GM19351 (cell line): ENCODE results near the gene MAVS.

Experiments used
- ATAC-seq: cut with Tn5 transposase; IDR thresholded peaks from one replicate; pipeline ENCODE4 v1.9.1; 2021; ENCODE audit warnings: mild to moderate bottlenecking, moderate library complexity; ENCODE audit not compliant: unreplicated experiment

The MAVS gene

DNA sequence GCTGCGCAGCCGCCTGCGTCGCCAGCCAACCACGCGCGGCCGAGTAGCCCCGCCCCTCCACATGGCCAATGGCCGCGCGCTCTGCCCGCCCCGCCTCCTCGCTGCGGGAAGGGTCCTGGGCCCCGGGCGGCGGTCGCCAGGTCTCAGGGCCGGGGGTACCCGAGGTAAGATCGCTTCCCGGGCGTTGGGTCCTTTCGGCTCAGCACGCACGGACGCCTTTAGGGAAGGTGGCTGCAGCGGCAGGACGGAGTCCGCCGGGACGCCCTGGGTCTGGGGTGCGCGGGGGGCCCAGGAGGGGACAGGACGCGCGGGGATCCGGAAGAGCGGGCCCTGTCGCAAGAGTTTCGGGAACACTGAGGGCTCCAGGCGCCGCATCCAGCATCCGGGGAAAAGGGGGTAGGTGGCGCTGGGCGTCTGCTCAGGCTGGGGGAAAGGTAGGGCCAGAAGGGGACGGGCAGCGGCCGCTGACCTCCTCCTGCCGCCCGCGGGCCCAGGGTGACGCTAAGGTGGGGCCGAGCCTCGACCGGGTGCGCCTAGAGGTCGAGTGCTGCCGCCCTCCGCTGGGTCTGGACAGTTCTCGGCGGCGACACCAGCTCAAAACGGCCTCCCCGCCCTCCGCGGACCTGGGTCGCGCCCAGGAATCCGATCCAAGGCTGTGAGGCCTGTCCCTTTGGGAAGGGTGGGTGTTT, at the start of gene MAVS:
Gene MAVS (plus strand): TSS at position 95 of the 689 bp plus-strand sequence. CDS start 7,791 bp downstream, outside the sequence.
- peak; percentile 88 for ATAC-seq

DNA sequence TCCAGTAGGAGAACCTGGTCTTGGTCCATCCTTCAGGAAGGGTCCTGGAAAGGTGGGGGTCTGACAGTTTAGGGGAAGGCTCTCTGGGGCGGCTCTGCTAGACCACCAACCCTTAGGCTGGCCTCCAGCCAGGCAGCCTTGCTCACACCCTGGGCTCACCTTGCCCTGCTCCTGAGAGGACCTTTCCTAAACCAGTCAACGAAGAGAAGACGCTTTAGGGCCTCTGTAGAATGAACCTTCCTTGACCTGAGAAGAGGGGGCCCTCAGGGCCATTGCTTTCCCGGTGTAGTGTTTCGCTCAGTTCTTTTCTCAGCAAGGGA, 49.4 kb upstream of the MAVS start:
- ATAC-seq: no peak

DNA sequence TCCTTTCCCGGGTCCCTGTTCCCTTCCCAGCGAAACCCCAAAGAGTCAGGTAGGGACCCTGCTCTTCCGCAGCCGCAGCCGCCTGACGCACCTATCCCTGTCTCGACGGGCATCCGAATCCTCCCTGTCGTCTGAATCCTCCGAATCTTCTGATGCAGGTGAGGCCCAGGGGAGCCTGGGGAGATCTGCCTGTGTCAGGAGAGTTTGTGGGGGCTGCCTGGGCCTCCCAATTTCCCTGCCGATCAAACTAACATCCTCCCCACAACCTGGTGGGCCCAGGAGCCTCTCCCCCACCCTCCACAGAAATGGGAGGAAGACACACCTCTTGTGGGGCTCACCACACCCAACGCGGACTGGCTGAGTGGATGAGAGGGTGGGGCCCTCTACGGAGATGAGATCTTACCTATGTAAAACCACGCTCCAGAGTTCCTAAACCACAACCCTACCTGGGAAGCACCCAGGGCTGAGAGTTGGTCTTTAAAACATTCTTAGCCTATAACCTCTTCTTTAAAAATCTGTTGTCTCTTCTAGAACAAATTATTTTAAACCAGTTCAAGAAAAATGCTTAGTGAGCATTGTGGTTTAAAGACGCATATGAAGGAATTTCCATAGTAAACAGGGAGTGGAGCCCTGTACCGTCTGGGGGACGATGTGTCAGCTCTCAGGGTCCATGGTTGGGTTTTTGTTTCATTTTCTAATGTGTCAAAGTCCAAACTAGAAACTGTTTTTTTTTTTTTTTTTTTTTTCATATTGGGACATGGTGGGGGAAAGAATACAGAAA, 48.9 kb upstream of the MAVS start:
- ATAC-seq: no peak

DNA sequence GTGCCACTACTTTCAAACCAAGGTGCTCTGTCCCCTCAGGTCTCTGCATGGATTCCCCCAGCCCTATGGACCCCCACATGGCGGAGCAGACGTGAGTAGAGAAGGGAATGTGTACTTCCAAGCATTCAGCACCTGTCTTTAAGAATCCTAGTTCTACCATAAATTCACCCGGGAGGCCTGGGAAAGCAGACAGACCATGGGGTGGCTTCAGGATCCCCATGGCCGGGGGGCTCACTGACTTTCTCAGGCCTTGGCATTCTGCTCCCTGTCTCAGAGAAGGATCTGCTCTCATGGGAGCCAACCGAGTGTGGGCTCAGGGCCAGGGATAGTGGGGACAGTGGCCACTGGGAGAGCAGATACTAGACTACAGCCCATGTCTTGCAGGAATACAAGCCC, 48.3 kb upstream of the MAVS start:
- ATAC-seq: no peak

DNA sequence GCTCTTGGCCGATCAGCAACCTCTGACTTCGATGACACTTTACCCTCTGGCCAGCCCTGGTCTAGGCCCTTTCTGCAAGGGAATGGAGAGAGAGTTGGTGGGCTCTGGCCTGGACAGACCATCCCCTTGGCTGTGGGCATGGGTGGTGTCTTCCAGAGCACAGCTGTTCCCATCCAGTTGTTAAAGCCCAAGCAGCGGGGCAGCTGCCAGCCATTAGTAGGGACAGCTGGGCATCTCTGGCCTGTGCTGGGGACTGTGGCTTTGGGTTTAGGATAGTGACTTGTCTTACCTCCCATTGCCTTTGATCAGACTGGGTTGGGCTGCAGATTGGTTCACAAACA, 47.8 kb upstream of the MAVS start:
- no peak for ATAC-seq

DNA sequence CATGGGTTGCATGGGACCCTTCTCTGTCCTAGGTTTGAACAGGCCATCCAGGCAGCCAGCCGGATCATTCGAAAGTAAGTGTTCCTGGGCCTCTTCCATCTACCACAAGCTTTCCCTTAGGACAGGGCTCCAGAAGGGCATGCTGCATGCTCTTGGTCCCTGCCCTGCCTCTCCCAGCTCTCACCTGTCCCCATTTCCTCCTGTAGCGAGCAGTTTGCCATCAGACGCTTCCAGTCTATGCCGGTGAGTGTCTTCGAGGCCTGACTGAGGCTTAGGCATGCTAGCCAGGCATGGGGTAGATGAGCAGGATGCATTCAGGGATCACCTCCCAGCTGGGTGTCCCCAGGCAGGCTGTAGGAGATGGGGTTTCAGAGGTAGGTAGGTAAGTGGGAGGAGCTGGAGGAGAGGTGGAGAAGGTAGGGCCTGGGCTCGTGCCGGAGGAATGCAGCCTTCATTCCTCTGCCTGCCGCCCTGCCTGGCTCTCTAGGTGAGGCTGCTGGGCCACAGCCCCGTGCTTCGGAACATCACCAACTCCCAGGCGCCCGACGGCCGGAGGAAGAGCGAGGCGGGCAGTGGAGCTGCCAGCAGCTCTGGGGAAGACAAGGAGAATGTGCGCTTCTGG, 46.3 kb upstream of the MAVS start:
- ATAC-seq: no peak

DNA sequence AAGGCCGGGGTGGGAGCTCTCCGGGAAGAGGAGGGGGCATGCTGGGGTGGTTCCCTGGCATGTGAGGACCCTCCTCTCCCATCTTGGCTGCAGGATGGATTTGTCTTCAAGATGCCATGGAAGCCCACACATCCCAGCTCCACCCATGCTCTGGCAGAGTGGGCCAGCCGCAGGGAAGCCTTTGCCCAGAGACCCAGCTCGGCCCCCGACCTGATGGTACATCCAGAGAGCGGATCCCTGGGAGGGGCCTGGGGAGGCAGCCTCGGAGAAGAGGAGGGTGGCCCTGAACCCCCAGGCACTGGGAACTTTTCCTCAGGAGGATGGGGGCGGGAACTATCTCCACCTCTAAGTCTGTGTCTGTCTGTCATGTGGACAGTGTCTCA, 45.8 kb upstream of the MAVS start:
- no peak for ATAC-seq

DNA sequence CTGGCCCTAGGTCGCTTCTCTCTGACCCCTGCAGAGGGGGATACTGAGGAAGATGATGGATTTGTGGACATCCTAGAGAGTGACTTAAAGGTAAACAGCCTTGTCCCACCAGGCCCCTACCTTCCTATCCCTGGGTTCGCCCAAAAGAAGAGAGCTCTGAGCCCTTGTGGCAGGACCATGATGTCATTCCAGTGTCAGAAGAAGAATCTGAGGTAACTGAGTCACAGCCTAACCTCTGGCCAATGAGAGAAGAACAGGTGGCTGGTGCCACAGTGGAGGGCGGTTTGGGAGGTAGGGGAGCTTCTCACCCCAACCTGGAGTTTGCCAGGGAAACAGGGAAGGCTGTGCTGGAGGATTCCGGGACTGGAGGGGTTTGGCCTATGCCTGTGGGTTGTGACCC, 45.3 kb upstream of the MAVS start:
- ATAC-seq: no peak

DNA sequence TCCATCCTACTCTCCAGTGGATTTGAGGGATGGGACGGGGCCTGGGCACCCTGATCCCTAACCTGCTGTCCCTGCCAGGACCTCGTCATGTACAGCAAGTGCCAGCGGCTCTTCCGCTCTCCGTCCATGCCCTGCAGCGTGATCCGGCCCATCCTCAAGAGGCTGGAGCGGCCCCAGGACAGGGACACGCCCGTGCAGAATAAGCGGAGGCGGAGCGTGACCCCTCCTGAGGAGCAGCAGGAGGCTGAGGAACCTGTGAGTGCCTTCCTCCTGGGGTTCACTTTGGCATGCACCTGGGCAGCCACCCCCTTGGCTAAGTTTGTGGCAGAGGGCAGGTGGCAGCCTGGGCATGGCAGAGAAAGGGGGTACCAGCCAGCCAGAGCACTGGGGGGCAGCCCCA, 44.8 kb upstream of the MAVS start:
- no peak for ATAC-seq

DNA sequence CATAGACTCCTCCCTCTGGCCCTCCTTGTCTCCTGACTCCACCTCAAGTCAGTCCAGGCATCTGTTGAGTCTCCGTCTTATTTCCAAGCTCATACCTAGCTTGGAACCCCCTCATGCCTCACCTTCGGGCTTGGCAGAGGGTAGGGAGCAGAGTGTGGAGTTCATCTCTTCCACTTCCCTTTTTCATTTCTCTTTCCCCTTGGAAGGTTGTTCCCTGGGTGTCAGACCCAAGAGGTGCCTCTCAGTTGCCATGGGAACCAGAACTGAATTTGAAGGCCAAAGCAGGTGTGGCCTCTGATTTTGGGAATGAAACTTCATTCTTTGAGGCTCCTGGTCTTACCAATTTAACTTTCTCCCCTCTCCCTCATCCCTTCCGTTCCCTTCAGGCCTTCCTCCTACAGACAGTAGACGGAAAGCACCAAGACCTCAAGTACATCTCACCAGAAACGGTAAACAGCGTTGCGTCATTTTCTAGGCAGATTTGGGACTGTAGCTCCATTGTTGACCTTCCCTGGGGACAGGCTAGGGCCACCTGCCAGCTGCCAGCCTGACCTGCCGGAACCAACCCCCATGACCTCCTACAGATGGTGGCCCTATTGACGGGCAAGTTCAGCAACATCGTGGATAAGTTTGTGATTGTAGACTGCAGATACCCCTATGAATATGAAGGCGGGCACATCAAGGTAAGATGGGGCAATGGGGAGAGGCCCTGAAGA, 44.0 kb upstream of the MAVS start:
- ATAC-seq: no peak

DNA sequence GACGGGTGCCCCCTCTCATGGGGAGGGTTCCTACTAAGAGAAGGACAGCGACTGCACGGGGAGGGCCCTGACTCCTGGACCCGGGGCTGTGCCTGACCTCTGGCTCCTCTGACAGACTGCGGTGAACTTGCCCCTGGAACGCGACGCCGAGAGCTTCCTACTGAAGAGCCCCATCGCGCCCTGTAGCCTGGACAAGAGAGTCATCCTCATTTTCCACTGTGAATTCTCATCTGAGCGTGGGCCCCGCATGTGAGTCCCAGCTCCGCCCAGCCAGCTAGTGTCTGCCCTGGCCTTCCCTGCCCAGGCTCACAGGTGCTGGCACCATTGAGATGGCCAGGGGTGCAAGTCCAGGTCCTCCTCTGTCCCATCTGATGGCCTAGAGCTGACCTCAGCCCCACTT, 43.3 kb upstream of the MAVS start:
- ATAC-seq: no peak

DNA sequence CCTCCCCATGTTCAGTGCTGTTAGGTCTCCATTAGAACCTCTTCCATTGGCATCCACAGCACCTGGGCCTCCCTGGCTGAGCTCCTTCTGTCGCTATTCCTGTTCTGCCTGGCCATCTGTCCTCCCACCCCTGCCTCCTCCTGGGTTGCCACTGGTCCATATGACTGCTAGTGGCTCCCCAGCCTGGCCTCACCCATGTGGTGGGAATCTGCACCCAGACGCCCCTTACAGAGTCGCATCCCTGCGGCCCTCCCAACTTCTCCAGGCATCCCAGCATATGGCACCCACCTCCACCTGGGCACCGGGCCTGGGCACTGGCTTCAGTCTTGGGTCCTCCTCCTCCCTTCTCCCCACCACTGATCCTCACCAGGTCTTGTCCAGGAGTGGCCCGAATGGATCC, 42.8 kb upstream of the MAVS start:
- ATAC-seq: no peak

DNA sequence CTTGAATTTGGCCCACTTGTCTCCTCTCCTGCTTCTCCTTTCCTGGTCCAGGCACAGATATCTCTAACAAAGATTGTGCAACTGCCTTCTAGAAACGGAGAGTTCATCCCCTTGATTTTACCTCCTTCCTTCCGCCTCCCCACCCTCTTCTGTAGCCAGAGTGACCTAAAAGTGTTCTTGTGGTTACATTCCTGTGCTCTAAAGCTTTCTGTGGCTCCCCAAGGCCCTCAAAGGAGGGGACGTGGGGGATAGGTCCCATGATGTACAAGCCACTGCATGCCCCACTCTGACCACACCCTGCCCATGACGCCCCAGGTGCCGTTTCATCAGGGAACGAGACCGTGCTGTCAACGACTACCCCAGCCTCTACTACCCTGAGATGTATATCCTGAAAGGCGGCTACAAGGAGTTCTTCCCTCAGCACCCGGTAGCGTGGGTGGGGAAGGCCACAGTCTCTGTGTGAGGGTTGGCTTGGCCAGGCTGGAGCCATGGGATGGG, 42.3 kb upstream of the MAVS start:
- ATAC-seq: no peak

DNA sequence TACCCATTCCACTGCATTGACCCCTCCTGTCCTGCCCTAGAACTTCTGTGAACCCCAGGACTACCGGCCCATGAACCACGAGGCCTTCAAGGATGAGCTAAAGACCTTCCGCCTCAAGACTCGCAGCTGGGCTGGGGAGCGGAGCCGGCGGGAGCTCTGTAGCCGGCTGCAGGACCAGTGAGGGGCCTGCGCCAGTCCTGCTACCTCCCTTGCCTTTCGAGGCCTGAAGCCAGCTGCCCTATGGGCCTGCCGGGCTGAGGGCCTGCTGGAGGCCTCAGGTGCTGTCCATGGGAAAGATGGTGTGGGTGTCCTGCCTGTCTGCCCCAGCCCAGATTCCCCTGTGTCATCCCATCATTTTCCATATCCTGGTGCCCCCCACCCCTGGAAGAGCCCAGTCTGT, 41.9 kb upstream of the MAVS start:
- no peak for ATAC-seq

DNA sequence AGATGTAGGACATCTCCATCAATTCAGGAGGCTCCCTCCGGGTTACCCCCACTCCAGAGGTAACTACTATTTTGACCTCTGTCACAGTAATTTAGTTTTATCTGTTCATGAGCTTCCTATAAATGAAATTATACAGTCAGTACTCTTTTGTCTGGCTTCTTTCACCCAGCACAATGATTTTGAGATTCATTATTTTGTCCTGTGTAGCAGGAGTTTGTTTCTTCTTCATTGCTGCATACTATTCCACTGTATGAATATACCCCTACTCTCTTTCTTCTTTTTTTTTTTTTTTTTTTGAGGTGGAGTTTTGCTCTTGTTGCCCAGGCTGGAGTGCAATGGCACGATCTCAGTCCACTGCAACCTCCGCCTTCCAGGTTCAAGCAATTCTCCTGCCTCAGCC, 38.1 kb upstream of the MAVS start:
- no peak for ATAC-seq

DNA sequence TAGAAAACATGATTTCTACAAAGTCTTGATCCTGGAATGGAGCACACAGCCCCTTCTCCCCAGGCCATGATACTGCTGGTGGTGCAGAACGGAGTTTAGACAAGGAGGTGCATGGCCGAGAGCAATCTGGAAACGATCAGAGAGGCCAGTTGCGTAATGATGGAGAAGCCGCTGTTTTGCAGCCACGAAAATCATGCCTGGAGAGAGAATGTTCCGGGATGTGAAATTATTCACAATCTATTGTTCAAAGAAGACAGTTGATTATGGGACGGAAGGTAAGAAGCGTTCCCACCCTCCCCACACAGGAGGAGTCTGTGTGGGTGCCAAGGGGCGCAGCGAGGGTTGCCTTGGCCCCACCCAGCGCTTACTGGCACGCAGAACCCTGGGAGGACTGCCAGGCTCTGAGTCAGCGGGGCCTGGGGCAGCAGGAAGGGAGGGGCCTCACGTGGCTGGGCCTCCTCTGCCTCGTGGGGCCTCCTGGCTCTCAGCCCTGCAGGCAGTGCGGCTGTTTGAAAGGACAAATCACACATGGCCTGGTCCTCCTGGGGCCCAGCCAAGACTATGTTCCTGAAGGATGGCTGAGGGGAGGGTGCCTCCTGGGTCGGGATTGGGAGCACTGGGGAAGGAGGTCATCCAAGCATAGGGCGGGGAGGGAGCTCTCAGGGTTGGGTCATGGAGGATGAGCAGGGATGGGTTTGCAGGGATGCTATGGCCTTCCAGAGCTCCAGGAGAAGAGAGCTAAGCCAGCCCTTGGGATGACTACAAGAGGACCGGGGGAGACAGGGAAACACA, 35.0 kb upstream of the MAVS start:
- no peak for ATAC-seq

DNA sequence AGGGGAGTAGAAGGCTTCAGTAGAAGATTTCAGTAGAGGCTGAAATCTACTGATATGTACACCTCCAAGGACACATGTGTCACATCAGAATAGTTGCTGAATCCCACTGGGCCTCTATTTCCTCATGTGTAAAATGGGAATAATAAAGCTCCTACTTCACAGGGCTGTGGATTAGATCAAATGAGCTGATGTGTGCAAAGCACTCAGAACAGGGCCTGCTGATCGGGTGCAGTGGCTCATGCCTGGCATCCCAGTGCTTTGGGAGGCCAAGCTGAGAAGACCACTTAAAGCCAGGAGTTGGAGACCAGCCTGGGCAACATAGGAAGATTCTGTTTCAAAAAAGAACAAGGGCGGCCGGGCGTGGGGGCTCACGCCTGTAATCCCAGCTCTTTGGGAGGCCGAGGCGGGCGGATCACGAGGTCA, 34.4 kb upstream of the MAVS start:
- ATAC-seq: no peak

DNA sequence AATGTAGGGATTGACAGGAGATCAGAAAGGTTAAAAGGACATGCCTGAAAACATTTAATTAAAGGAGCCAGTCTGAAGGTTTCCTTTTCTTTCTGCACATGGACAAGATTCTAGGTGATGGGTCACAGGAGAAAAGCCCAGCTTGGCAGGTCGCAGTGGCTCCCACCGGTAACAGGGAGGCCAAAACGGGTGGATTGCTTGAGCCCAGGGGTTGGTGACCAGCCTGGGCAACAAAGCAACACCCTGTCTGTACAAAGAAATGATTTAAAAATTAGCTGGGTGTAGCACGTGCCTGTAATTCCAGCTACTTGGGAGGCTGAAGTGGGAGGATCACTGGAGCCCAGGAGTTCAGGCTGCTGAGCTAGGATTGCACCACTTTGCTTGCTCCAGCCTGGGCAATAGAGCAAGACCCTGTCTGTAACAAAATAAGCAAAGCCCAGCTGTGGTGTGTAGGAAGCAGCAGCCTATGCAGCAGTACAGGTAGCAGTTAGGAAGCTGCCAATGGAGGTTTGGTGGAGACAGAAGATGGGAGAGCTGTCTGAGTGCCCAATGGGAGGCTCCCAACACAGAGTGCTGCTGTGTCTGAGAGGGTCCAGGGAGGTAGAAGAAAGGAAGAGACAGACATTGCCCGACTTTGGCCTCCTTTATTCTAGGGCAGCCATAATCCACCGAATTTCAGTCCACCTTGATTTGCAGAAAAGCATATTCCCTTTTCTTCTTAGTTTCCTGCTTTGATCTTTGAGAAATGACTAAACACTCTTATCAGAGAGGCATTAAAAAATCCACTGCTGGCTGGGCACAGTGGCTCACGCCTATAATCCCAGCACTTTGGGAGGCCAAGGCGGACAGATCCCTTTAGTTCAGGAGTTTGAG, 33.4 kb upstream of the MAVS start:
- ATAC-seq: no peak

DNA sequence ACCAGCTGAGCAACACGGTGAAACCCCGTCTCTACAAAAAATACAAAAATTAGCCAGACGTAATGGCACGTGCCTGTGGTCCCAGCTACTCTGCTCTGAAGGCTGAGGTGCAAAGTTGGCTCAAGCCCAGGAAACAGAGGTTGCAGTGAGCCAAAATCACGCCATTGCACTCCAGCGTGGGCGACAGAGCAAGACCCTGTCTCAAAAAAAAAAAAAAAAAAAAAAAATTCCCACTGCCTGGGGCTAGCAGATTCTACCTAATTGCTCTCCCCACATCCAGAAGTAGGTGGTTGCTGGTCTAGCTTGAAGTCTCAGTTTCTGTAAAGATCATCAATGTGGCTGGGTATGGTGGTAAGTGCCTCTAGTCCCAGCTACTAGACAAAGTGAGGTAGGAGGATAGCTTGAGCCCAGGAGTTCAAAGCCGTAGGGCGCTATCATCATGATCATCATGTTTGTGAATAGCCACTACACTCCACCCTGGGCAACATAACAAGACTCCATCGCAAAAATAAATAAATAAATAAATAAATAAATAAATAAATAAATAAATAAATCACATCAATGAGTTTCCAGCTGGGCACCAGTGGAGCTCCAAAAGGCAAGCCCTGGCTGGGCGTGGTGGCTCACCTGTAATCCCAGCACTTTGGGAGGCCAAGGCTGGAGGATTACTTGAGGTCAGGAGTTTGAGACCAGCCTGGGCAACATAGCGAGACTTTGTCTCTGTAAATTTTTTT, 32.6 kb upstream of the MAVS start:
- no peak for ATAC-seq
